Suprapubic skin (tissue), 4 donors: ENCODE results near the gene TOGARAM2.

Source experiments
- EP300 ChIP-seq: sonication (generic); formaldehyde crosslinking; IDR thresholded peaks from one replicate; pipeline ENCODE4 v1.6.1; 2017; ENCODE audit warnings: antibody characterized with exemption
- POLR2AphosphoS5 ChIP-seq, 3 donors: sonication (generic); formaldehyde crosslinking; IDR thresholded peaks; one replicate each; pipeline ENCODE4 v1.6.1; 2017; ENCODE audit warnings: antibody characterized with exemption in 3 of 3
- TF ChIP-seq, protein P1 (sequence below), 2 donors: fragments of 200-600 bp in 1 of 2; fragments of 450-650 bp in 1 of 2; sonication (generic) in 1 of 2; IDR thresholded peaks; one replicate each; pipeline ENCODE4 v1.5.1; 2016 to 2019; ENCODE audit warnings: antibody characterized with exemption in 2 of 2, mild to moderate bottlenecking in 1 of 2, moderate library complexity in 1 of 2

DNA sequence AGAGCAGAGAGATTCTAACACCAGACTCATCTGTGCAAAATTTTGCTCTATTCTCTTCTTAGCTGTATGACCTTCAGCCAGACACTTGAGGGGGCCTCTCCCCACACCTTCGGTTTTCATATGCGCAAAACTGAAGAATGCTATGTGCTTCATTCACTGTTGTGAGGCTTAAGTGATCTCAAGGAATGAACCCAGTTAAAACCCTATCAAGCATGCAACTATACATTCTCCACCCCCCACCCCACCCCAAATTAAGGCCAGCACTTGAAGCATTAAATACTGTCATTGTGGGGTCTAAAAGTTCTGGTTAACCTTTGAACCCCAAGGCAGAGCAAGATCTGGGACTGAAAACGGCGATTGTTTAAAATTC lies 83.2 kb downstream of the TOGARAM2 start:
- TF ChIP-seq EP300 (no peak), POLR2AphosphoS5 (IDR thresholded peaks at IDR 0.05) (no peak)
- TF ChIP-seq, protein P1, sequence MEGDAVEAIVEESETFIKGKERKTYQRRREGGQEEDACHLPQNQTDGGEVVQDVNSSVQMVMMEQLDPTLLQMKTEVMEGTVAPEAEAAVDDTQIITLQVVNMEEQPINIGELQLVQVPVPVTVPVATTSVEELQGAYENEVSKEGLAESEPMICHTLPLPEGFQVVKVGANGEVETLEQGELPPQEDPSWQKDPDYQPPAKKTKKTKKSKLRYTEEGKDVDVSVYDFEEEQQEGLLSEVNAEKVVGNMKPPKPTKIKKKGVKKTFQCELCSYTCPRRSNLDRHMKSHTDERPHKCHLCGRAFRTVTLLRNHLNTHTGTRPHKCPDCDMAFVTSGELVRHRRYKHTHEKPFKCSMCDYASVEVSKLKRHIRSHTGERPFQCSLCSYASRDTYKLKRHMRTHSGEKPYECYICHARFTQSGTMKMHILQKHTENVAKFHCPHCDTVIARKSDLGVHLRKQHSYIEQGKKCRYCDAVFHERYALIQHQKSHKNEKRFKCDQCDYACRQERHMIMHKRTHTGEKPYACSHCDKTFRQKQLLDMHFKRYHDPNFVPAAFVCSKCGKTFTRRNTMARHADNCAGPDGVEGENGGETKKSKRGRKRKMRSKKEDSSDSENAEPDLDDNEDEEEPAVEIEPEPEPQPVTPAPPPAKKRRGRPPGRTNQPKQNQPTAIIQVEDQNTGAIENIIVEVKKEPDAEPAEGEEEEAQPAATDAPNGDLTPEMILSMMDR (IDR thresholded peaks at IDR 0.05), result no peak
